ENCODE data around the gene CDPF1. TPM values are rescaled to one million over a fixed set of nuclear protein-coding genes. Genes with fewer than 3 reads are reported as not detected.

CDPF1 gene
- total and polyA plus RNA-seq, 2 experiments from 2014 or later, result 10.1 to 14.5 TPM

- no peak overlapping the region for H3K27ac ChIP-seq (ENCODE audit: low read depth)
- DNase-seq (ENCODE audit: low spot score) (no peak), ATAC-seq (no peak)
- Mint-ChIP-seq H3K4me3 (no peak overlapping the region), H3K27me3 (ENCODE audit: insufficient read depth, low read depth, poor library complexity) (peaks cover 20% of the 10 kb centered on the region), H3K27ac (no peak overlapping the region), H3K36me3 (ENCODE audit: low read depth) (peaks cover 10% of the 10 kb centered on the region), H3K9me3 (peaks cover 2% of the 10 kb centered on the region; the same call in 1 of the 3 replicates), H3K4me1 (peaks cover 14% of the 10 kb centered on the region)
- no peak overlapping the region for H2AFZ ChIP-seq
- no peaks in the 10 kb centered on the region; the same call in 1 of the 2 replicates for H3F3A ChIP-seq (replicated peaks; ENCODE audit: low read depth)
- H4K20me1 ChIP-seq (replicated peaks; ENCODE audit: insufficient read depth), result 0 out of 2 replicates have a peak, but pooled peaks cover 3% of the 10 kb centered on the region
- no peaks in the 10 kb centered on the region for H3K36me3 ChIP-seq (ENCODE audit: insufficient read depth)
- TF ChIP-seq REST (IDR thresholded peaks at IDR 0.05; ENCODE audit: unreplicated experiment), result no peak
- no peak for TF ChIP-seq EZH2phosphoT487 (IDR thresholded peaks at IDR 0.05; ENCODE audit: unreplicated experiment)
- TF ChIP-seq POLR2AphosphoS5 (IDR thresholded peaks at IDR 0.05; ENCODE audit: low read depth), result no peak
- no peak for TF ChIP-seq JUNB (IDR thresholded peaks at IDR 0.05; ENCODE audit: unreplicated experiment)
- TF ChIP-seq STAT1 (IDR thresholded peaks at IDR 0.05; ENCODE audit: unreplicated experiment), result no peak
- TF ChIP-seq ZNF331 (CRISPR knock-in tag; IDR thresholded peaks at IDR 0.05; ENCODE audit: low read depth), result no peak
- TF ChIP-seq CREB1 (CRISPR knock-in tag; IDR thresholded peaks at IDR 0.05; ENCODE audit: low read depth), result no peak
- no peak for TF ChIP-seq ZNF462 (CRISPR knock-in tag; IDR thresholded peaks at IDR 0.05)
- no peak for TF ChIP-seq EZH2 (IDR thresholded peaks at IDR 0.05; ENCODE audit: low read depth, unreplicated experiment)
- TF ChIP-seq NANOG (IDR thresholded peaks at IDR 0.05; ENCODE audit: borderline replicate concordance), result no peak
- no peak for TF ChIP-seq ETS1 (IDR thresholded peaks at IDR 0.05)
- no peak for TF ChIP-seq ZNF114 (CRISPR knock-in tag; IDR thresholded peaks at IDR 0.05)
- no peak for TF ChIP-seq CTCF (conservative IDR thresholded peaks at IDR 0.05; ENCODE audit: low read depth in 2 of 2)
- H3K4me1 ChIP-seq (ENCODE audit: insufficient read depth), result peaks cover 9% of the 10 kb centered on the region
- no peaks in the 10 kb centered on the region for H3K9me2 ChIP-seq (ENCODE audit: insufficient read depth)
- H3K27me3 ChIP-seq (ENCODE audit: insufficient read depth), result no peaks in the 10 kb centered on the region
- peaks cover 5% of the 10 kb centered on the region for H3K79me2 ChIP-seq (replicated peaks; ENCODE audit: insufficient read depth)
- no peak overlapping the region for H3K4me2 ChIP-seq
- H3K4me3 ChIP-seq, result no peak overlapping the region
Observed at GRCh38 chr22:46292732-46293131, 42.6 kb upstream of the CDPF1 start.

All from GM23338 (cell line).